HG02623 (cell line): ENCODE results near the gene HNRNPM.

Experiments used
- ATAC-seq: cut with Tn5 transposase; IDR thresholded peaks from one replicate; pipeline ENCODE4 v1.9.1; 2021; ENCODE audit warnings: moderate library complexity; ENCODE audit not compliant: unreplicated experiment

The HNRNPM gene

DNA sequence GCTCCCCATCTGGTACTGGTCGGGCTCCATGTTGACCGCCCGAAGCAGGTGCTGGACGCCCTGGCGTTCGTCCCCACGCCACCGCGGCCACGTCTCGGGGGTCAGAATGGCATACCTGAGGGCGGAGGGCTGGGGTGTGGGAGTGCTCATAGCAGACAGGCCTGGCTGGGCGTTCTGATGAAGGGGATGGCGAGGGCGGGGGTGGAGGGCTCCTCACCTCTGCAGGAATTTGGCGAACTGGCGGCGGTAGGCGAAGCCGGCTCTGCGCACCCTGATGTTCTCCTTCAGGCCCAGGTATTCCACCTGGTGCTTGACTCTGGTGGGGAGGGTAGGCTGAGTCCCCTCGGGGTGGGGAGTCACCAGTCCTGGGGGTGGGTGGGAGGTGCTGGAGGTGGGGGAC lies 91.5 kb downstream of the HNRNPM start:
- no peak for ATAC-seq

DNA sequence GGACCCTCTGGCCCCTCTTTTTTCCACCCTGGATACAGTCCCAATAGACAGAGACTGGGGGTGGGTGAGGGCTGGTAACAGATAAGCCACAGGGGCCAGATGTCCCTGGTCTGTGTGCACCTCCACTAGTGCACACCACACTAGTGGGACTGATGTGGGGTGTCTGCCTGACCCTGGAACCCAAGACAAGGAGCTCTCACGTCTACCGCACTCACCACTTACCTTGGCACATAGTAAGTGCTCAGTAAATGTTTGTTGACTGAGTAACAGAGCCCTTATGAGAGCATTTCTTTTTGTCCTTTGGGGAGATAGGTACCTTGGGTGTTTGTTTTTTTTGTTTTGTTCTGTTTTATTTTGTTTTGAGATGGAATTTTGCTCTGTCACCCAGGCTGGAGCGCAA lies 92.3 kb downstream of the HNRNPM start:
- ATAC-seq, result no peak
